LNCaP clone FGC (cell line): Measurements from ENCODE around the gene MELTF.
"Not testable (repeated sequence)": the region's sequence is repeated elsewhere in the genome, so short reads cannot be mapped to it uniquely, and the experiment has no call there.

Source experiments
- DNase-seq: peaks from one replicate; pipeline ENCODE4 v3.0.0-alpha.2; 2011; ENCODE audit warnings: low read depth
- H3K4me3 ChIP-seq: 2 replicates; pipeline ENCODE4 v1.5.1; 2011; ENCODE audit warnings: mild to moderate bottlenecking, low read depth, low read length, control low read depth
- TF ChIP-seq, protein P1 (sequence below): IDR thresholded peaks from 2 replicates; pipeline ENCODE4 v1.5.1; 2012; ENCODE audit warnings: mild to moderate bottlenecking; ENCODE audit not compliant: control insufficient read depth, insufficient read depth; ENCODE audit errors: extremely low read depth

Gene MELTF

DNA sequence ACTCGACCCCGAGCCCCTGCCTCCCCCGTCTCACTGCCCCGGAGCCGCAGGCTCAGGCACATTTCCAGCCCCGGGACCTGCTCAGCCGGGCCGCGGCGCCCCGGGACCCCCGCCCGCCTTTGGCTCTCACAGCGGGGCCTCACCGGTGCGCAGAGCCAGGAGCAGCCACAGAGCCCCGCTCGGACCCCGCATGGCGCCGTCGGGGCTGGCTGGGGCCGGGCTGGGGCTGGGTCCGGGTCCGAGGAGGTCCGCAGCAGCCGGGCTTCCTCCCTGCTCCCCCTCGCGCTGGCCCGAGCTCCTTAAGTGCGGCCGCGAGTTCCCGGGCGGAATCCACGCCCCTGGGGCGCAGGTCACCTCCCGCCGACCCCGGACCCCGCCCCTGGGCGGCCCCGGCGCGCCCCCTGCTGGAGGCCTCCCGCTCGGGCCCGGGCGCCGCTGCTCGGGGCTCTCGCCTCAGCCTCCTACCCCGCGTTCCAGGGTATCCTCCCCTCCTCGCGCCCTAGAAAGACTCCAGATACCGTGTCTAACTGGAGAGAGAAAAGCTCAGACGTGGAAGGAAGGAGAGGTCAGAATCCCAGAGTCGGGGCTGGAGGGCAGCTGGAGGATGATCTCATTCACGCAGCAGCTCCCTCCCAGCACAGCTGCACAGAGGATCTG, at the start of gene MELTF:
Gene MELTF (minus strand): TSS at position 307 of the 657 bp plus-strand sequence. CDS start 115 bp downstream, at position 192.
- TF ChIP-seq, protein P1, sequence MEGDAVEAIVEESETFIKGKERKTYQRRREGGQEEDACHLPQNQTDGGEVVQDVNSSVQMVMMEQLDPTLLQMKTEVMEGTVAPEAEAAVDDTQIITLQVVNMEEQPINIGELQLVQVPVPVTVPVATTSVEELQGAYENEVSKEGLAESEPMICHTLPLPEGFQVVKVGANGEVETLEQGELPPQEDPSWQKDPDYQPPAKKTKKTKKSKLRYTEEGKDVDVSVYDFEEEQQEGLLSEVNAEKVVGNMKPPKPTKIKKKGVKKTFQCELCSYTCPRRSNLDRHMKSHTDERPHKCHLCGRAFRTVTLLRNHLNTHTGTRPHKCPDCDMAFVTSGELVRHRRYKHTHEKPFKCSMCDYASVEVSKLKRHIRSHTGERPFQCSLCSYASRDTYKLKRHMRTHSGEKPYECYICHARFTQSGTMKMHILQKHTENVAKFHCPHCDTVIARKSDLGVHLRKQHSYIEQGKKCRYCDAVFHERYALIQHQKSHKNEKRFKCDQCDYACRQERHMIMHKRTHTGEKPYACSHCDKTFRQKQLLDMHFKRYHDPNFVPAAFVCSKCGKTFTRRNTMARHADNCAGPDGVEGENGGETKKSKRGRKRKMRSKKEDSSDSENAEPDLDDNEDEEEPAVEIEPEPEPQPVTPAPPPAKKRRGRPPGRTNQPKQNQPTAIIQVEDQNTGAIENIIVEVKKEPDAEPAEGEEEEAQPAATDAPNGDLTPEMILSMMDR = peak; percentile 28
- DNase-seq = no peak
- H3K4me3 ChIP-seq = peak within 1 kb of the TSS; percentile 37

DNA sequence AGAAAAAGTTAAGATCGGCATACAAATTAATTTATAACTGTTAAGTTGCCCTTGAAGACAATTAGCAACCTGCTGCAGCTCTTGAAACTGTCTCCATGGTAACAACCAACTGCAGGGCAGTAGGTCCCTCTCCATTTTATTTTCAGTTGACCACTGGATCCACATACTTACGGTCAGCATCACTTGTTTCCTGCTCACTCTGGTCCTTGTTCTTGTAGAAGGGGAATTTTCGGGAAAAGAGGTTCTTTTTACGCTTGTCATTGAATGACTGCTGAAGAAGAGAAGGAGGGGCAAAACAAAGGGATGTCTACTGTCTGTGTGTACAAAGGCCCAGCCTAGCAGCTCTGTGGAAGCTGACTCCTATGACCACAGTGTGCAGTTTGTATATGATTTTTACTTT, 46.8 kb upstream of the MELTF start:
- TF ChIP-seq, protein P1 = no peak

DNA sequence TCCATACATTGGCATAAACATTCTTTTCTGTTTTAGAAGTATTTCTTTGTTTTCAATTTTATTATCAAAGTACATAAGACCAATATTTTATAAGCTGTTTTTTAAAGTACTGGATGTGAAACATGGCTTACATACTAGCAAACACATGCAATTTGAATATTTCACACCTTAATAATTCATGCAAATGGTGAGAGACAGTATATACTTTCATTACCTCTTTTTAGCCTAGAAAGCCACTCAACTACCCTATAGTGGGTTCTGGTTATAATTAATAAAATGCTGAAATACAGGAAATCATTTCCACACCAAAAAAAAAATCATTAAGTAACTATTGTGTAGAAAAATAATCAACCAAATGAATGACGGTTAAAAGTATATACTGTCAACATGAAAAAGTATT, 38.5 kb upstream of the MELTF start:
- TF ChIP-seq, protein P1 = no peak
- no peak for DNase-seq

More for the DNA sequence above, 46.8 kb upstream of the MELTF start:
- no peak overlapping the region for H3K4me3 ChIP-seq
- no peak for DNase-seq

DNA sequence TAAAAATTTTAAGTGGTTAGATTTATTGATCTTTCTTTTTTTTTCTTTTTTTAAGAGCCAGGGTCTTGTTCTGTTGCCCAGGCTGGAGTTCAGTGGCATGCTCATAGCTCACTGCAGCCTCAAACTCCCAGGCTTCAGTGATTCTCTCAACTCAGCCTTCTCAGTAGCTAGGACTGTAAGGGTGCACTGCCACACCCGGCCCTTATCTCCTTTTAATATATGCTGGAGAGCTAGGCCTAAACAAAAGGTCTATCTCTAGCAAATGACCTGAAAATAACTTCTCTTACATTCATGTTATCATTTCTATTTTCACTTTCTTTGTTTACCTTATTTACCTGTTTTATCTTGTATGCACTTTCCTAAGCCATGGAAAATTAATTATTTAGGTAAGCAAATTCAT, 35.2 kb upstream of the MELTF start:
- no peak for DNase-seq
- TF ChIP-seq, protein P1 = no peak
- H3K4me3 ChIP-seq = no peak overlapping the region

More for the DNA sequence above, 38.5 kb upstream of the MELTF start:
- no peak overlapping the region for H3K4me3 ChIP-seq

DNA sequence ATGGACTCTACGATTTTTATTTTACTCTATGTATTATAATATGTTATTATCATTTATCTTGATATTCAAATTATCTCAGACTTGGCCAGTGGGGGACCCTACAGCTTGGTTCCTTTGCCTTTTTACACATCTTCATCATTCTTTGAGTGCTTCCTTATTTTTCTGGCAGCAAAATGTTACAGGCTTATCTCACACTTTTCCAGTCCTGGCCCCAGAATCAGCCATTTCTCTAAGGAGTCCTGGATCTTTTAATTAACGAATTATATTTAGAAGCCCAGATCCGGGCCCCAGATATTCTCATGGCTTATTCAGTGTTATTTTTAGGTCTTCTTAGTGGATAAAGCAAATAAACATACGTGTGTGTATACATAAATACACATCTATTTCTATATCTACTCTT, 32.8 kb upstream of the MELTF start:
- H3K4me3 ChIP-seq = no peak overlapping the region
- no peak for DNase-seq

DNA sequence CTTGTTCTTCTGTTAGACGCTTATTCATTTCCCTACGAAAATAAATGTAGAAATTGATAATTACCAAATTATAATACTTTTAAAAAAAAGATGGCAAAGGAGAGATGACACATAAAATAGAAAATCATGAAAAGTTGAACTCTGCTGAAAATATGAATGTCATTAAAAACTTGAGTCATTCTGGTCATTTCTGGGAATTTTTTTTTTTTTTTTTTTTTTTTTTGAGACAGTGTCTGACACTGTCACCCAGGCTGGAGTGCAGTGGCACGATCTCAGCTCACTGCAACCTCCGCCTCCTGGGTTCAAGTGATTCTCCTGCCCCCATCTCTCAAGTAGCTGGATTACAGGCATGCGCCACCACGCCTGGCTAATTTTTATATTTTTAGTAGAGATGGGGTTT, 22.0 kb upstream of the MELTF start:
- DNase-seq, H3K4me3 ChIP-seq: not testable (repeated sequence)

More for the DNA sequence above, 32.8 kb upstream of the MELTF start:
- TF ChIP-seq, protein P1 = no peak

DNA sequence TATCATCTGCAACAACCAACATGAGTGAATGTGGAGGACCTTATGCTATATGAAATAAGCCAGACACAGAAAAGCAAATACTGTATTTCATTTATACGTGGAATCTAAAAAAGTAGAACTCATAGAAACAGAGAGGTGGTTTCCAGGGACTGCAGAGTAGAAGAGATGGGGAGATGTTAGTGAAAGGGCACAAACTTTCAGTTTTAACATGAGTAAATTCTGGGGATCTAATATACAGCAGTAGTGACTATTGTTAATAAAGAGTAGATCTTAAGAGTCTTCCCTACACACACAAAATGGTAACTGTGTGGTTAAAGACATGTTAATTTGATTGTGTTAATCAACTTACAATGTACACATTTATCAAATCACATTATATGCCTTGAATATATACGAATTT, 20.9 kb upstream of the MELTF start:
- H3K4me3 ChIP-seq = no peak overlapping the region
- TF ChIP-seq, protein P1 = no peak
- no peak for DNase-seq
